DOHH2 (cell line): Measurements from ENCODE around the gene HINT3.

Experiments used
- EZH2phosphoT487 ChIP-seq: fragments of 200-600 bp; sonication (generic); IDR thresholded peaks from 2 replicates; pipeline ENCODE4 v1.6.1; 2017; ENCODE audit warnings: borderline replicate concordance, mild to moderate bottlenecking, antibody characterized with exemption, low read length, moderate library complexity, mixed read lengths
- TF ChIP-seq, protein P1 (sequence below): fragments of 200-600 bp; sonication (generic); IDR thresholded peaks from one replicate; pipeline ENCODE4 v1.5.1; 2014; ENCODE audit warnings: antibody characterized with exemption, mild to moderate bottlenecking, low read depth, low read length; ENCODE audit not compliant: poor library complexity, severe bottlenecking

DNA sequence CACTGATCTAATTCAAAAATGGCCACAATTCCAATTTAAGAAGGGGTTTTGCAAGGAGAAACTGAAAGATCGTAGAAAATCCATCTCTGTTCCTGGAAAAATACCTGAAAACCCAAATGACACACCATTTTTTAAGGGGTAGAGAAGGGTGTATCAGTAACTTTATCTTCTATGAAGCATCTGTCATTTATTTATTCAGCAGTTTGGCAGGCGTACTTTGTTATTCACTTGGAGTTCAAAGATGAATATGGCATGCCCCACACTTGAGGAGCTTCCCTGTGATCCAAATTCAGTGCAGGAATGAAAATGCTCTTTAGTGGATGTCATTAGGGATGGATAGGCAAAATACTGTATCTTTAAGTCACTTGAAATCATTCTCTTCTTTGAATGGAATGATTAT lies 7.2 kb downstream of the HINT3 start:
- TF ChIP-seq, protein P1, sequence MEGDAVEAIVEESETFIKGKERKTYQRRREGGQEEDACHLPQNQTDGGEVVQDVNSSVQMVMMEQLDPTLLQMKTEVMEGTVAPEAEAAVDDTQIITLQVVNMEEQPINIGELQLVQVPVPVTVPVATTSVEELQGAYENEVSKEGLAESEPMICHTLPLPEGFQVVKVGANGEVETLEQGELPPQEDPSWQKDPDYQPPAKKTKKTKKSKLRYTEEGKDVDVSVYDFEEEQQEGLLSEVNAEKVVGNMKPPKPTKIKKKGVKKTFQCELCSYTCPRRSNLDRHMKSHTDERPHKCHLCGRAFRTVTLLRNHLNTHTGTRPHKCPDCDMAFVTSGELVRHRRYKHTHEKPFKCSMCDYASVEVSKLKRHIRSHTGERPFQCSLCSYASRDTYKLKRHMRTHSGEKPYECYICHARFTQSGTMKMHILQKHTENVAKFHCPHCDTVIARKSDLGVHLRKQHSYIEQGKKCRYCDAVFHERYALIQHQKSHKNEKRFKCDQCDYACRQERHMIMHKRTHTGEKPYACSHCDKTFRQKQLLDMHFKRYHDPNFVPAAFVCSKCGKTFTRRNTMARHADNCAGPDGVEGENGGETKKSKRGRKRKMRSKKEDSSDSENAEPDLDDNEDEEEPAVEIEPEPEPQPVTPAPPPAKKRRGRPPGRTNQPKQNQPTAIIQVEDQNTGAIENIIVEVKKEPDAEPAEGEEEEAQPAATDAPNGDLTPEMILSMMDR: no peak
- no peak for TF ChIP-seq EZH2phosphoT487
